GM19193 (cell line): ENCODE measurements around the gene FGL2.

ENCODE experiments used
- POLR2A ChIP-seq: IDR thresholded peaks from 4 replicates; pipeline ENCODE4 v1.6.1; 2011; ENCODE audit not compliant: insufficient read depth, insufficient read length; ENCODE audit errors: extremely low read depth

Gene FGL2

GRCh38 chr7:77222065-77222464 lies 22.4 kb upstream of the FGL2 start:
- TF ChIP-seq POLR2A = no peak

DNA sequence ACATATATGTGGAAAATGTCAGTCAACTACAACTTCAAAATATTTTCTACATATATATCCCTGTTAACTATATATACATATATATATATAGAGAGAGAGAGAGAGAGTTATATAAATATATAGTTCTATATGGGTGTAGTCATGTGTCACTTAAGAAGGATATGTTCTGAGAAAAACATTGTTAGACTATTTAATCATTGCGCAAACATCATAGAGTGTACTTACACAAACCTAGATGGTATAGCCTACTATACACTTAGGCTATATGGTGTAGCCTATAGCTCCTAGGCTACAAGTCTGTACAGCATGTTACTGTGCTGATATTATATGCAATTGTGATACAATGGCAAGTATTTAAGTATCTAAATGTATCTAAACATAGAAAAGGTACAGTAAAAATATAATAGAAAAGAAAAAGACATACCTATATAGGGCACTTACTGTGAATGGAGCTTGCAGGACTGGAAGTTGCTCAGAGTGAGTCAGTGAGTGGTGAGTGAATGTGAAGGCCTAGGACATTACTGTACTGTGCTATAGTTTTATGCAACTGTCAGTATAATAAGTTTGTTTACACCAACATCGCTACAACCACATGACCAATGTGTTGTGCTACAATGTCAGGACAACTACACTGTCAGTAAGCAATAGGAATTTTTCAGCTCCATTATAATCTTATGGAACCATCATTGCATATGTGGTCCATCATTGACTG lies 18.0 kb upstream of the FGL2 start:
- no peak for TF ChIP-seq POLR2A

GRCh38 chr7:77216181-77216845 lies 16.7 kb upstream of the FGL2 start:
- no peak for TF ChIP-seq POLR2A

- TF ChIP-seq POLR2A = no peak
Observed at GRCh38 chr7:77209479-77210139, 10.0 kb upstream of the FGL2 start.

DNA sequence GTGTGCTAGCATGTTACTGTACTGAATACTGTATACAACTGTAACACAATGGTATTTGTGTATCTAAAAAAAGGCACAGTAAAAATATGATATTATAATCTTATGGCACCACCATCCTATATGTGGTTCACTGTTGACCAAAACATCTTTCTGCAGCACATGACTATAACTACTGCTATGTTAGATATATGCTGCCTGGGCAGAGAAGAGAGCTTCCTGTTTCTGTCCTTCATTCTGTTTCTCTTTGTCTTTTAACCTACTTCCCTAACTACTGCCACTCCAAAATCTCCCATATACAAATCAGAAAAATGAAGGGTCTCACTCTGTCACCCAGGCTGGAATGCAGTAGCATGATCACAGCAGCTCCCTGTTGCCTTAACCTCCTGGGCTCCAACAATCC lies 8.8 kb upstream of the FGL2 start:
- no peak for TF ChIP-seq POLR2A

DNA sequence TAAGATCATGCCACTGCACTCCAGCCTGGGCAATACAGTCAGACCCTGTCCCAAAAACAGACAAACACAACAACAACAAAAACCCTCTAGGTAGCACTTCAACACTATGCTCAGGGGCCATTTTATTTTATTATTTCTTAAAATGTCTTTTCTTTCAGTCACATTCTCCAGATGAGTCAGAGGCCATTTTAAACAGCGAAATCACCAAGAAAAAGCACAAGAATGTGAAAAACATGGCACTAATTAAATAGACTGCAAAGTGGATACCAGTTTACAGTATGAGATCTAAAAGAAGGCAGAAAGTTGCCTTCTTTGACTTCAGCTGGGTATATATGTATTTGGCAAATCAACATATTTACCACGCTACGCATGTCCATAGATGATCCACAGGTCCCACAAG lies 6.1 kb upstream of the FGL2 start:
- TF ChIP-seq POLR2A = no peak

DNA sequence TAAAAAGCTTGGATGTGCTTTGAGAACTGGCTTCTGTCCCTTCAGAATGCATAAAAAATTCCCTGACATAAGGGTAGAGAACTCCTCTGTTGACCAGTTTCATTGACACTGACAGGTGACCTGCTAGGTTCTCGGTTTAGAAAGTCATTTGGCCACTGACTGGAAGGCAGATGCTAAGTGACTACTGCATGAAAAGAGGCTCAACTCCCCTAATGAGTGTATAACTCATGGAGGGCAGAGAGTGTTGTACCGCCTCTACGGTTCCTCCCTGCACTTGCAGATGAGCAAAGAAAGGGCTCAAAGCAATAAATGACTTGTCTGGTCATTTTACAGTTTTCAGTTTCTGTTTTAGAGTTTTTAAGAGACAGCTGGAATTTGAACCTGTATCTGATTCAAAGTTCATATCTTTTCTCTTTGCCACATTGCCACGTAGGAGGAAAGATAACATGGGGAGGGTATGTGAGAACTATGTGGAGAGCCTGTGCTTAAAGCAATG lies 2.9 kb upstream of the FGL2 start:
- TF ChIP-seq POLR2A = no peak

GRCh38 chr7:77200542-77200941 lies 923 bp upstream of the FGL2 start:
- TF ChIP-seq POLR2A = no peak

GRCh38 chr7:77197141-77197540 lies 2.5 kb downstream of the FGL2 start:
- TF ChIP-seq POLR2A = no peak

DNA sequence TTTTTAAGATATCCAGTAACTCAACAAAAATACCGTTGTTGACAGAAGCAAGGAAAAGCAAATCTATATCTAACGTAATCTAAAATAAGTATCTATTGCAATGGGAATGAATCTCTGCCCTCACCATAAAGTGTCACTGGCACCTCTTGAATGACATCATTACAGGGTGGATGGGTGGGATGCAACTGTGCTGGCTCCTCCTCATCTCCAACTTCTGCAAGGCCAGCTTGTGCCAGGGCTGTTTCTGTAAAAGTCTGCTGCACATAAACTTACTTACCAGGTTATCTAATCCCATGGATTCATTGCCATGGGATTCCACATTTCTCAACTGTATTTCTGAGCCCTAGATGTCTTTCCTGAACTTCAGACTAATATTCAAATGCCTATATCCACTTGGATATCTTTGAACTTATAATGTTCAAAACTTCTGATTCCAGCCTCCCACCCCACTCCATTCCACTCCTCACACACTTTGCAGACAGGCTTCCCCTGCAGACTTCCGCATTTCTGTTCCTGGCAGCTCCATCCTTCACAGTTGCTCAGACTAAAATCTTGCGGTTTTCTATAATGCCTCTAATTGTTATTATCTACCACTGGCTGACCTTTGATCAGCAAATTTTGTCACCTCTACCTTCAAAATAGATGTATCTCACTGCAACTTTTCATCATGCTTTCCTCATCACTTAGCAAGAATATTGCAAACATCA lies 10.7 kb downstream of the FGL2 start:
- no peak for TF ChIP-seq POLR2A

GRCh38 chr7:77185866-77186265 lies 13.8 kb downstream of the FGL2 start:
- TF ChIP-seq POLR2A = no peak

GRCh38 chr7:77184990-77185389 lies 14.6 kb downstream of the FGL2 start:
- no peak for TF ChIP-seq POLR2A

GRCh38 chr7:77184463-77184862 lies 15.2 kb downstream of the FGL2 start:
- no peak for TF ChIP-seq POLR2A

DNA sequence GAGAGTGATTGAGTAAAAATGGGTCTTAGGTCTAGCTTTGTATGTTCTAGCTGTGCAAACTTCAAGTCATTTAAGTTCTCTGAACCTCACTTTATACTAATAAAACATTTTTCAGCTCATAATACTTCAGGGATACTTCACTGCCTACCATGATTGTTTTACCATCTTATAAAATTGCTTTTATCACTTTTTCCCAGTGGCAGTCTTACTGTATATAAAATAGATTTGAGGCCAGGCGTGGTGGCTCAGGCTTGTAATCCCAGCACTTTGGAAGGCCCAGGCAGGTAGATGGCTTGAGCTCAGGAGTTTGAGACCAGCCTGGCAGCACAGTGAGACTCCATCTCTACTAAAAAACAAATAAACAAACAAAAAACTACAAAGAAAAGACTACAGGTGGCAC lies 17.4 kb downstream of the FGL2 start:
- no peak for TF ChIP-seq POLR2A

DNA sequence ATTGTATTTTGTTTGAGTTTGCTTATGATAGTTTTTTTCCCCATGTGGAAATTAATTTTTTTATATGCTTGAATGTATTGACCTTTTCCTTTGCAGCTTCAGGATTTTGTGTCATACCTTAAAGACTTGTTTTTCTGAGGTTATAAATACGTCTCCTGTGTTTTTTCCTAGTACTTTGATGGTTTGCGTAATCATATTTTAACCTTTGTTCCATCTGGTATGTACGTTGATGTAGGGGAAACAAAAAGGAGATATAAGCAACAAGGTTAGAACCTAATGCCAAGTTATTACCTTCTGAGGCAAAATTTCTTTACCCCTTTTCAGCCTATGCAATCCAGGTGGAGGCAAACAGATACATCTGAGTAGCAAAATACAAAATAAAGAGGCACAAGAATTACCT lies 17.9 kb downstream of the FGL2 start:
- no peak for TF ChIP-seq POLR2A
